Body of pancreas (tissue), 4 donors: ENCODE data around the gene UNC119B.

Experiments used
- POLR2A ChIP-seq, 3 donors: fragments of 450-650 bp; IDR thresholded peaks; one replicate each; pipeline ENCODE4 v1.6.1; 2016; ENCODE audit warnings: antibody characterized with exemption in 3 of 3, mild to moderate bottlenecking in 2 of 3
- TF ChIP-seq, protein P1 (sequence below), 7 experiments: fragments of 450-650 bp in 4 of 7; fragments of 200-600 bp in 3 of 7; sonication (generic) in 3 of 7; IDR thresholded peaks; one replicate each; pipeline ENCODE4 v1.5.1; 2016 to 2019; ENCODE audit warnings: antibody characterized with exemption in 7 of 7

DNA sequence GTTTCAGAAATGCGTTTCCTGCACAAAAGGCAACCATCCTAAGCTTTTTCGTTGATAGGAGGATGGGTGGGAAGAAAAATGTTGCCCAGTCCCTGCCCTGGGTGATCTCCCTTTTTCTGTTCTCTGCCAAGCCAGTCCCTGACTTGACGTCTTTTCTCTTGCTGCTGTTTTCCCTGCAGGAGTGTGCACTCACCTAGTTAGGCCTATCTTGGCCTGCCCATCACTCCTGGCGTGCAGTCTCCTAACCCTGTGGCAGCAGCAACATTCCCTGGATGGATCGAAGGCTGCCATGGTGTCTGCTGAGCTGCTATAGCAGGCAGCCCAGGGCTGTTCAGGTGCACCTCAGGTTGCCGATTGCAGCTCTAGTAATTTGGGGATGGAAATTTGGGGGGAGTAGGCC lies 1.2 kb downstream of the UNC119B start:
- TF ChIP-seq, protein P1, sequence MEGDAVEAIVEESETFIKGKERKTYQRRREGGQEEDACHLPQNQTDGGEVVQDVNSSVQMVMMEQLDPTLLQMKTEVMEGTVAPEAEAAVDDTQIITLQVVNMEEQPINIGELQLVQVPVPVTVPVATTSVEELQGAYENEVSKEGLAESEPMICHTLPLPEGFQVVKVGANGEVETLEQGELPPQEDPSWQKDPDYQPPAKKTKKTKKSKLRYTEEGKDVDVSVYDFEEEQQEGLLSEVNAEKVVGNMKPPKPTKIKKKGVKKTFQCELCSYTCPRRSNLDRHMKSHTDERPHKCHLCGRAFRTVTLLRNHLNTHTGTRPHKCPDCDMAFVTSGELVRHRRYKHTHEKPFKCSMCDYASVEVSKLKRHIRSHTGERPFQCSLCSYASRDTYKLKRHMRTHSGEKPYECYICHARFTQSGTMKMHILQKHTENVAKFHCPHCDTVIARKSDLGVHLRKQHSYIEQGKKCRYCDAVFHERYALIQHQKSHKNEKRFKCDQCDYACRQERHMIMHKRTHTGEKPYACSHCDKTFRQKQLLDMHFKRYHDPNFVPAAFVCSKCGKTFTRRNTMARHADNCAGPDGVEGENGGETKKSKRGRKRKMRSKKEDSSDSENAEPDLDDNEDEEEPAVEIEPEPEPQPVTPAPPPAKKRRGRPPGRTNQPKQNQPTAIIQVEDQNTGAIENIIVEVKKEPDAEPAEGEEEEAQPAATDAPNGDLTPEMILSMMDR (IDR thresholded peaks at IDR 0.05), result no peak
- TF ChIP-seq POLR2A (IDR thresholded peaks at IDR 0.05), result no peak
